Gastrocnemius medialis (tissue), 4 donors: Measurements from ENCODE around the gene TMEM213. TPM values are rescaled to one million over a fixed set of nuclear protein-coding genes. Genes with fewer than 3 reads are reported as not detected.

Source experiments
- ATAC-seq, 2 donors: fragments of 150-250 bp; one replicate each; pipeline ENCODE4 v1.9.1; 2016
- DNase-seq, 2 donors: peaks; one replicate each; pipeline ENCODE4 v3.0.0-alpha.2; 2019
- H3K27ac ChIP-seq, 4 donors: fragments of 200-600 bp; sonication (generic); 1 replicate in 1 of 4; 2 replicates in 3 of 4; pipeline ENCODE4 v1.5.1; 2016 to 2018; ENCODE audit warnings: mild to moderate bottlenecking in 2 of 4, moderate library complexity in 1 of 4
- H3K27me3 ChIP-seq, 3 donors: fragments of 200-600 bp; sonication (generic) in 2 of 3; 1 replicate in 1 of 3; 2 replicates in 2 of 3; pipeline versions ENCODE4 v1.5.1 to v1.6.0; 2016 to 2019; ENCODE audit warnings: mild to moderate bottlenecking in 1 of 3, moderate library complexity in 1 of 3
- H3K36me3 ChIP-seq, 2 donors: fragments of 200-600 bp; sonication (generic) in 1 of 2; one replicate each; pipeline ENCODE4 v1.5.1; 2017 to 2018
- H3K4me1 ChIP-seq, 2 donors: fragments of 200-600 bp; sonication (generic) in 1 of 2; one replicate each; pipeline ENCODE4 v1.5.1; 2016 to 2017; ENCODE audit warnings: mild to moderate bottlenecking in 2 of 2
- H3K4me3 ChIP-seq, 4 donors: fragments of 200-600 bp; sonication (generic) in 3 of 4; 1 replicate in 1 of 4; 2 replicates in 3 of 4; pipeline ENCODE4 v1.5.1; 2016 to 2019; ENCODE audit warnings: mild to moderate bottlenecking in 2 of 4
- H3K9me3 ChIP-seq, 3 donors: fragments of 200-600 bp; sonication (generic) in 2 of 3; 1 replicate in 1 of 3; 2 replicates in 2 of 3; pipeline ENCODE4 v1.5.1; 2016 to 2019
- POLR2A ChIP-seq, 2 donors: fragments of 450-650 bp; IDR thresholded peaks; one replicate each; pipeline ENCODE4 v1.6.1; 2017; ENCODE audit warnings: antibody characterized with exemption in 2 of 2, mild to moderate bottlenecking in 2 of 2, moderate library complexity in 2 of 2
- in situ Hi-C, 4 donors: fragments of 200-750 bp; cut with MboI; loops; one replicate each; pipeline versions ENCODE4 v1.15.0 to v1.8.0; 2017; ENCODE audit warnings: low sequenced_read_pairs in 4 of 4
- intact Hi-C: fragments of 100-400 bp; cut with DNase I; formaldehyde crosslinking; loops from one replicate; pipeline ENCODE4 v1.15.1; 2023; ENCODE audit warnings: low total_unique reads
- total RNA-seq, 4 donors: library from RNA; depleted of rRNA; stranded (reverse); fragments of >200 nt; gene quantifications; one replicate each; pipeline versions ENCODE4 v1.1.0 to v1.2.3, GENCODE V29; 2016
- TF ChIP-seq, protein P1 (sequence below), 5 experiments: fragments of 450-650 bp in 3 of 5; fragments of 200-600 bp in 2 of 5; sonication (generic) in 2 of 5; IDR thresholded peaks in 4 of 5; conservative IDR thresholded peaks in 1 of 5; 1 replicate in 4 of 5; 2 replicates in 1 of 5; pipeline ENCODE4 v1.5.1; 2016 to 2019; ENCODE audit warnings: antibody characterized with exemption in 5 of 5, mild to moderate bottlenecking in 3 of 5, moderate library complexity in 3 of 5

TMEM213 gene
- total RNA-seq, 4 donors from 2014 or later = not detected

DNA sequence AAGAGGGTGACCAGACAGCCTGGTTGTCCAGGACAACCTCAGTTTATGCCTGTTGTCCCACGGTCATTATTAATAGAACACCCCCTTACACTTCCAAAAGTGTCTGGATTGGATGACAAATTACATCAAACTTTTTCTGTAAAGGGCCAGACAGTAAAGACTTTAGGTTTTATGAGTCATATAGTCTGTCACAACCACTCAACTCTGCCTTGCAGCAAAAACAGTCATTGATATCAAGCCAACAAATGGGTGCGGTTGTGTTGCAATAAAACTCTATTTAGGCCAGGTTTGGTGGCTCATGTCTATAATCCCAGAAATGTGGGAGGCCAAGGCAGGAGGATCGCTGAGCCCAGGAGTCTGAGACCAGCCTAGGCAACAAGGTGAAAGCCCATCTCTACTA lies 66.9 kb downstream of the TMEM213 start:
- no peak for DNase-seq
- H3K27me3 ChIP-seq = no peaks in the 10 kb centered on the region
- TF ChIP-seq, protein P1, sequence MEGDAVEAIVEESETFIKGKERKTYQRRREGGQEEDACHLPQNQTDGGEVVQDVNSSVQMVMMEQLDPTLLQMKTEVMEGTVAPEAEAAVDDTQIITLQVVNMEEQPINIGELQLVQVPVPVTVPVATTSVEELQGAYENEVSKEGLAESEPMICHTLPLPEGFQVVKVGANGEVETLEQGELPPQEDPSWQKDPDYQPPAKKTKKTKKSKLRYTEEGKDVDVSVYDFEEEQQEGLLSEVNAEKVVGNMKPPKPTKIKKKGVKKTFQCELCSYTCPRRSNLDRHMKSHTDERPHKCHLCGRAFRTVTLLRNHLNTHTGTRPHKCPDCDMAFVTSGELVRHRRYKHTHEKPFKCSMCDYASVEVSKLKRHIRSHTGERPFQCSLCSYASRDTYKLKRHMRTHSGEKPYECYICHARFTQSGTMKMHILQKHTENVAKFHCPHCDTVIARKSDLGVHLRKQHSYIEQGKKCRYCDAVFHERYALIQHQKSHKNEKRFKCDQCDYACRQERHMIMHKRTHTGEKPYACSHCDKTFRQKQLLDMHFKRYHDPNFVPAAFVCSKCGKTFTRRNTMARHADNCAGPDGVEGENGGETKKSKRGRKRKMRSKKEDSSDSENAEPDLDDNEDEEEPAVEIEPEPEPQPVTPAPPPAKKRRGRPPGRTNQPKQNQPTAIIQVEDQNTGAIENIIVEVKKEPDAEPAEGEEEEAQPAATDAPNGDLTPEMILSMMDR (IDR thresholded peaks at IDR 0.05 in 4 of 5, conservative IDR thresholded peaks at IDR 0.05 in 1 of 5) = no peak
- no peak for TF ChIP-seq POLR2A (IDR thresholded peaks at IDR 0.05)
- no peak overlapping the region for H3K27ac ChIP-seq
- intact Hi-C loops = no loop called here
- in situ Hi-C loops = no loop called here
- no peak for ATAC-seq
- no peaks in the 10 kb centered on the region for H3K36me3 ChIP-seq
- no peak overlapping the region for H3K4me3 ChIP-seq
- no peaks in the 10 kb centered on the region for H3K9me3 ChIP-seq
- no peaks in the 10 kb centered on the region for H3K4me1 ChIP-seq

DNA sequence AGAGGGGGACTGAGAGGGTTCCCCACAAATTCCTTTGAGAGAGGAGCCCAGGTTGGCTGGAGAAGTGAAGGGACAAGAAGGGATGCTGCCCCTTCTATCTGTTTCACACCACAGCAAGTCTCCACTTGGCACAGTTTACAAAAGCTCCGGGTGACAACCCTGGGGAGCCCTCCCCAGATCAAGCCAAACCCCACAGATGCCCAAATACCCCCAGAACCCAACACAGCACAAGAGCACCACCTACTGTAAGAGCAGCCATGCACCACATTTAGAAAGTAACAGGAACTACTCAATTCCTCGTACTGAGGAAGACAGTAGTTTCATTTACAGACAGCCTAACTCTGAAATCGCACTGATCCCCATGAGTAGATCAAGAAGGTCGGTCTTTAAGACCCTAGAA lies 68.0 kb downstream of the TMEM213 start:
- in situ Hi-C loops = no loop called here
- DNase-seq (no peak), ATAC-seq (no peak)
- Histone ChIP-seq H3K27ac (no peak overlapping the region), H3K36me3 (no peaks in the 10 kb centered on the region), H3K4me1 (no peaks in the 10 kb centered on the region), H3K27me3 (no peaks in the 10 kb centered on the region), H3K9me3 (no peaks in the 10 kb centered on the region), H3K4me3 (no peak overlapping the region)
- intact Hi-C loops = no loop called here
- TF ChIP-seq, protein P1 (IDR thresholded peaks at IDR 0.05 in 4 of 5, conservative IDR thresholded peaks at IDR 0.05 in 1 of 5) = no peak
- no peak for TF ChIP-seq POLR2A (IDR thresholded peaks at IDR 0.05)

DNA sequence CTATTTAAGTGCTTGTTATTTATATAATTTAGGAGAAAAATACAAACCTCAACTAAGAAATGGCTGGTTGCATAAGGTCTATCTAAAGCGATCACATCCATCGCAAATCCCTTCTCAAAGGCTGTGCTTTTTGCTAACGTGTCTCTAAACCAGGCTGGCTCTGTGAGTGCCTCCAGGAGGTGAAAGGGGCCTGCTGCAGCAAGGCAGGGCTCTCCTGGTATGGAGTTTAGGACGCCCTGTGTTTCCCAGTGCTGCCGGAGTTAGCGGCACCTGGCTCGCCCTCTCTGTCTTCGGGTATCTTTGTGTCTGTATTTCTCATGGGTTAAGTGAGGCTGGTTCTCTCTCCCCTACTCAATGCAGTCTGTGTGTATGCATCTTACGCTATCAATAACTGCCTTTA lies 68.6 kb downstream of the TMEM213 start:
- no peak for DNase-seq
- intact Hi-C loops = no loop called here
- ATAC-seq = no peak
- no peaks in the 10 kb centered on the region for H3K4me1 ChIP-seq
- no peak overlapping the region for H3K4me3 ChIP-seq
- in situ Hi-C loops = no loop called here
- TF ChIP-seq, protein P1 (IDR thresholded peaks at IDR 0.05 in 4 of 5, conservative IDR thresholded peaks at IDR 0.05 in 1 of 5) = no peak
- TF ChIP-seq POLR2A (IDR thresholded peaks at IDR 0.05) = no peak
- H3K27me3 ChIP-seq = no peaks in the 10 kb centered on the region
- H3K27ac ChIP-seq = no peak overlapping the region
- H3K36me3 ChIP-seq = no peaks in the 10 kb centered on the region
- no peaks in the 10 kb centered on the region for H3K9me3 ChIP-seq

DNA sequence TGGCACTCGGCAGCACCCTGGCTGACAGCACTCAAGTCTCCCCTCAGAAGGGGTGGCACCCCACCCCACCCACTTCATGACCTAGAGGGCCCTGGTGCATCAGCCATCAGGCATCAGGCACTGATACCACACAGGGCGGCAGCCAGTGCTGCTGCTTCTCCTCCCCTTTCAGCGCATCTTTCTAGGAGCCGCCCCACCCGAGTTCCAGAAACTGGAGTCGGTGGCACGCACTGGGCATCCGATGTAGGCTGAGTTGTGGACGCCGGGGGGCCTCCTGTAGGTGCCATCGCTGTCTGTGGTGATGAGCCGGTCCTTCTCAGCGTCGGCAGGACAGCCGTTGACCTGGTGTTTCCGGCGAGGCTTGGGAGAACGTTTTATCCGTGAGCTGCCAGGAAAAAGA lies 70.0 kb downstream of the TMEM213 start:
- Histone ChIP-seq H3K4me1 (no peaks in the 10 kb centered on the region), H3K27me3 (no peaks in the 10 kb centered on the region), H3K4me3 (no peak overlapping the region), H3K9me3 (no peaks in the 10 kb centered on the region), H3K27ac (no peak overlapping the region), H3K36me3 (no peaks in the 10 kb centered on the region)
- TF ChIP-seq POLR2A (IDR thresholded peaks at IDR 0.05) = no peak
- TF ChIP-seq, protein P1 (IDR thresholded peaks at IDR 0.05 in 4 of 5, conservative IDR thresholded peaks at IDR 0.05 in 1 of 5) = no peak
- intact Hi-C loops (no loop called here), in situ Hi-C loops (no loop called here)
- DNase-seq (no peak), ATAC-seq (no peak)

DNA sequence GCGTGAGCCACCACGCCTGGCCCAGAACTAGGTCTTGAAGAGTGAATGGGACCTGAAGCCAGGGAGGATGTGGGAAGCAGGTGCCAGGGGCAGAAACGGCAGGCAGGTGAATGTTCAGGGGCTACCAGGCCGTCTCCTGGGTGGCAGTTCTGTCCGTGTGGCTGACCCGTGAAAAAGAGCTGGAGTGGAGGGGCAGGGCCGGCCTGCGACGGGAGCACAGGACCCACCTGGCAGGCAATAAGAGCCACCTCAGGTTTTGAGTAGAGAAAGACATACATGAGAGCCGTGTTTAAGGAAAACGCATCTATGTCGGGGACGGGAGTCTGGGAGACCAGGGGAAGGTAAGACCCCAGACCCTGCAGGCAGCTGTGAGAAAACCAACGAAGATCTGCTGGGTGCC lies 70.9 kb downstream of the TMEM213 start:
- no peaks in the 10 kb centered on the region for H3K36me3 ChIP-seq
- H3K27ac ChIP-seq = no peak overlapping the region
- no peaks in the 10 kb centered on the region for H3K4me1 ChIP-seq
- ATAC-seq = no peak
- no peaks in the 10 kb centered on the region for H3K27me3 ChIP-seq
- intact Hi-C loops (no loop called here), in situ Hi-C loops (no loop called here)
- H3K4me3 ChIP-seq = no peak overlapping the region
- no peaks in the 10 kb centered on the region for H3K9me3 ChIP-seq
- no peak for TF ChIP-seq POLR2A (IDR thresholded peaks at IDR 0.05)
- TF ChIP-seq, protein P1 (IDR thresholded peaks at IDR 0.05 in 4 of 5, conservative IDR thresholded peaks at IDR 0.05 in 1 of 5) = no peak
- no peak for DNase-seq
